ENCODE data around the gene ZNF518A.
A peak's percentile ranks its signal among the peaks of the same experiment; 100 is the strongest.

Gene ZNF518A

GRCh38 chr10:96089670-96090462 is 40.2 kb upstream of the ZNF518A start (continued):
- TF ChIP-seq BCL6B (tag by site-specific recombination; IDR thresholded peaks at IDR 0.05) (no peak), ZSCAN5A (tag by site-specific recombination; IDR thresholded peaks at IDR 0.05) (no peak), FEZF1 (tag by site-specific recombination; IDR thresholded peaks at IDR 0.05) (0 out of 2 replicates have a peak, but pooled peaks have one; percentile 8), ZNF146 (tag by site-specific recombination; IDR thresholded peaks at IDR 0.05) (peak; percentile 15; the same call in 1 of the 2 replicates), YY2 (tag by site-specific recombination; IDR thresholded peaks at IDR 0.05) (peak; percentile 94), SALL2 (tag by site-specific recombination; IDR thresholded peaks at IDR 0.05; ENCODE audit: borderline replicate concordance) (no peak), ZNF211 (tag by site-specific recombination; IDR thresholded peaks at IDR 0.05; ENCODE audit: low read depth) (no peak), KLF16 (tag by site-specific recombination; IDR thresholded peaks at IDR 0.05) (peak; percentile 89), ZNF133 (tag by site-specific recombination; IDR thresholded peaks at IDR 0.05) (no peak), ZNF785 (tag by site-specific recombination; IDR thresholded peaks at IDR 0.05) (no peak), ZNF560 (tag by site-specific recombination; IDR thresholded peaks at IDR 0.05; ENCODE audit: borderline replicate concordance) (no peak), GLIS1 (tag by site-specific recombination; IDR thresholded peaks at IDR 0.05) (peak; percentile 32; the same call in 1 of the 2 replicates), ZNF362 (tag by site-specific recombination; IDR thresholded peaks at IDR 0.05) (peak; percentile 72; the same call in 1 of the 2 replicates), ZNF707 (tag by site-specific recombination; IDR thresholded peaks at IDR 0.05) (no peak), ZNF692 (tag by site-specific recombination; IDR thresholded peaks at IDR 0.05) (peak; percentile 96), ZNF10 (tag by site-specific recombination; IDR thresholded peaks at IDR 0.05) (no peak; the same call in 1 of the 2 replicates), BCL11B (tag by site-specific recombination; IDR thresholded peaks at IDR 0.05; ENCODE audit: low read depth) (no peak), ZBTB11 (tag by site-specific recombination; conservative IDR thresholded peaks at IDR 0.05; ENCODE audit: low read depth) (peak; percentile 98), ZNF148 (tag by site-specific recombination; IDR thresholded peaks at IDR 0.05; ENCODE audit: borderline replicate concordance) (no peak), ZNF624 (tag by site-specific recombination; IDR thresholded peaks at IDR 0.05) (no peak), ZNF366 (tag by site-specific recombination; conservative IDR thresholded peaks at IDR 0.05) (no peak), ZNF391 (tag by site-specific recombination; IDR thresholded peaks at IDR 0.05; ENCODE audit: borderline replicate concordance, low read depth) (peak; percentile 85; the same call in 1 of the 2 replicates), ZNF184 (tag by site-specific recombination; IDR thresholded peaks at IDR 0.05) (no peak), ZNF350 (tag by site-specific recombination; IDR thresholded peaks at IDR 0.05) (no peak), ZNF155 (tag by site-specific recombination; IDR thresholded peaks at IDR 0.05) (no peak), ATF2 (tag by site-specific recombination; IDR thresholded peaks at IDR 0.05; ENCODE audit: low read depth) (0 out of 2 replicates have a peak, but pooled peaks have one; percentile 46)

Measured in HEK293 (cell line).